Stomach (tissue), 9 donors: ENCODE results near the gene INKA2. TPM values are rescaled to one million over a fixed set of nuclear protein-coding genes. Genes with fewer than 3 reads are reported as not detected.

Experiments
- DNase-seq, 2 donors: peaks; one replicate each; pipeline versions ENCODE4 v3.0.0 to v3.0.0-alpha.2; 2013 to 2019
- H3K27ac ChIP-seq, 5 donors: fragments of 200-600 bp in 4 of 5; sonication (generic) in 4 of 5; one replicate each; pipeline ENCODE4 v1.5.1; 2013 to 2019; ENCODE audit warnings: mild to moderate bottlenecking in 1 of 5, moderate library complexity in 1 of 5
- H3K27me3 ChIP-seq, 3 donors: fragments of 200-600 bp; sonication (generic); one replicate each; pipeline ENCODE4 v1.5.1; 2017 to 2019; ENCODE audit warnings: mixed run types in 1 of 3
- H3K36me3 ChIP-seq, 4 donors: fragments of 200-600 bp; sonication (generic); 1 replicate in 3 of 4; 2 replicates in 1 of 4; pipeline ENCODE4 v1.5.1; 2016 to 2019
- H3K4me1 ChIP-seq, 4 donors: fragments of 200-600 bp; sonication (generic); one replicate each; pipeline ENCODE4 v1.5.1; 2016 to 2019
- H3K4me3 ChIP-seq, 4 donors: fragments of 200-600 bp; sonication (generic) in 3 of 4; one replicate each; pipeline ENCODE4 v1.5.1; 2016 to 2019; ENCODE audit warnings: mild to moderate bottlenecking in 1 of 4
- H3K9me3 ChIP-seq, 4 donors: fragments of 200-600 bp; sonication (generic); one replicate each; pipeline ENCODE4 v1.5.1; 2016 to 2019
- CTCF ChIP-seq, 7 experiments: fragments of 450-650 bp in 4 of 7; fragments of 200-600 bp in 3 of 7; sonication (generic) in 3 of 7; IDR thresholded peaks; one replicate each; pipeline ENCODE4 v1.5.1; 2016 to 2019; ENCODE audit warnings: antibody characterized with exemption in 7 of 7, control low read depth in 2 of 7, mild to moderate bottlenecking in 1 of 7
- EP300 ChIP-seq: sonication (generic); formaldehyde crosslinking; IDR thresholded peaks from one replicate; pipeline ENCODE4 v1.6.1; 2017; ENCODE audit warnings: antibody characterized with exemption
- POLR2A ChIP-seq, 4 donors: fragments of 450-650 bp; IDR thresholded peaks; one replicate each; pipeline ENCODE4 v1.6.1; 2016; ENCODE audit warnings: antibody characterized with exemption in 4 of 4, control low read depth in 2 of 4, mild to moderate bottlenecking in 1 of 4, moderate library complexity in 1 of 4
- POLR2AphosphoS5 ChIP-seq, 3 donors: sonication (generic); formaldehyde crosslinking; IDR thresholded peaks; one replicate each; pipeline ENCODE4 v1.6.1; 2016; ENCODE audit warnings: antibody characterized with exemption in 3 of 3
- WGBS, 5 donors: extraction: QIAGEN DNeasy Blood & Tissue Kit in 3 of 5; methylation state at CpG; one replicate each; pipeline versions ENCODE4 v1.1.5 to v1.1.7; 2013 to 2018; 5-methylcytosine and 5-hydroxymethylcytosine counted together
- intact Hi-C: fragments of 100-400 bp; cut with DNase I; formaldehyde crosslinking; loops from one replicate; pipeline ENCODE4 v1.15.1; 2023; ENCODE audit warnings: low total_unique reads
- polyA plus RNA-seq, 3 donors: library from polyadenylated mRNA; stranded (reverse); fragments of 200-250 nt; gene quantifications; one replicate each; pipeline ENCODE4 v1.2.3, GENCODE V29; 2013
- total RNA-seq, 5 donors: library from RNA; depleted of rRNA; stranded (reverse); fragments of >200 nt; gene quantifications; one replicate each; pipeline versions ENCODE4 v1.1.0 to v1.2.3, GENCODE V29; 2014 to 2016
- donor health status: healthy with polysubstance abuse.
- donor health status: Bipolar disorder and iron deficiency.
- donor health status: healthy.

Gene INKA2
- total and polyA plus RNA-seq, 8 donors, result 1.0 to 6.1 (median 3.2) TPM

- H3K4me1 ChIP-seq, result no peaks in the 10 kb centered on the region
- no peak overlapping the region for H3K4me3 ChIP-seq
- no peaks in the 10 kb centered on the region for H3K9me3 ChIP-seq
- no peak for DNase-seq
- TF ChIP-seq POLR2AphosphoS5 (IDR thresholded peaks at IDR 0.05), result no peak
- no peak for TF ChIP-seq POLR2A (IDR thresholded peaks at IDR 0.05)
- no peak for TF ChIP-seq EP300
- no peak for TF ChIP-seq CTCF (IDR thresholded peaks at IDR 0.05)
- peaks cover 0 to 39% (median 2%) of the 10 kb centered on the region in 4 donors for H3K36me3 ChIP-seq
- H3K27me3 ChIP-seq, result no peaks in the 10 kb centered on the region
- intact Hi-C loops, result no loop called here
- 58 to 80% (median 73%) methylated on average over 2 of the region's 2 CpGs for WGBS, 5 donors
- H3K27ac ChIP-seq, result no peak overlapping the region
These were observed 39.4 kb upstream of the INKA2 start for GRCh38 chr1:111778541-111779051.

- Histone ChIP-seq H3K27me3 (no peaks in the 10 kb centered on the region), H3K36me3 (peaks cover 0 to 39% (median 2%) of the 10 kb centered on the region in 4 donors), H3K9me3 (no peaks in the 10 kb centered on the region), H3K27ac (no peak overlapping the region), H3K4me3 (no peak overlapping the region), H3K4me1 (no peaks in the 10 kb centered on the region)
- intact Hi-C loops, result no loop called here
- no peak for DNase-seq
- 81 to 90% (median 86%) methylated on average over 6 of the region's 6 CpGs for WGBS, 5 donors
- TF ChIP-seq POLR2A (IDR thresholded peaks at IDR 0.05) (no peak), EP300 (no peak), POLR2AphosphoS5 (IDR thresholded peaks at IDR 0.05) (no peak), CTCF (IDR thresholded peaks at IDR 0.05) (no peak)
These were observed 38.9 kb upstream of the INKA2 start for GRCh38 chr1:111778066-111778465.

DNA sequence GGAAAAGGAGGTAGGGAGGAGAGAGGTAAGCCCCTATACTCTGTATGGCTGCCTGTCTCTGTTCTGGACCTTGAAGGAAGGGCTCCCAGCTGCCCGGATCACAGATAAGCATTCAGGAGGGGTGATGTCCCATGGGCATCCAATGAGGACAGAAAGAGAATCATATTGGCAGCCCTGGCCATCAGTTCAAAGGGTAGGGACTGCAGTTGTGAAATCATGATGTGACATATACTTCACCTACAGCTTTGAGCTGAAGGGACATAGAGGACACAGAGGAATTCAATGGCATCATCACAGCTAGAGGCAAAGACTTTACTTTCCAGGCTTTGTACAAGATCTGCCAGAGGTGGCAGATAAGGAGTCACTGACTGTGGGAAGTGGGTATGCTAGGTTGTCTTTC, 38.1 kb upstream of the INKA2 start:
- Histone ChIP-seq H3K27me3 (no peaks in the 10 kb centered on the region), H3K9me3 (no peaks in the 10 kb centered on the region), H3K36me3 (peaks cover 0 to 39% (median 2%) of the 10 kb centered on the region in 4 donors), H3K27ac (no peak overlapping the region), H3K4me3 (no peak overlapping the region), H3K4me1 (no peaks in the 10 kb centered on the region)
- no peak for DNase-seq
- intact Hi-C loops, result no loop called here
- TF ChIP-seq CTCF (IDR thresholded peaks at IDR 0.05) (no peak), POLR2A (IDR thresholded peaks at IDR 0.05) (no peak), POLR2AphosphoS5 (IDR thresholded peaks at IDR 0.05) (no peak), EP300 (no peak)
- WGBS, 5 donors, result 71 to 83% (median 81%) methylated on average over 1 of the region's 1 CpG

GRCh38 chr1:111776861-111777260, 37.7 kb upstream of the INKA2 start:
- no peak for DNase-seq
- 83 to 96% (median 93%) methylated on average over 8 of the region's 8 CpGs for WGBS, 5 donors
- TF ChIP-seq POLR2AphosphoS5 (IDR thresholded peaks at IDR 0.05) (no peak), POLR2A (IDR thresholded peaks at IDR 0.05) (no peak), CTCF (IDR thresholded peaks at IDR 0.05) (no peak), EP300 (no peak)
- H3K9me3 ChIP-seq, result no peaks in the 10 kb centered on the region
- no peaks in the 10 kb centered on the region for H3K4me1 ChIP-seq
- H3K36me3 ChIP-seq, result peaks cover 0 to 36% (median 2%) of the 10 kb centered on the region in 4 donors
- H3K4me3 ChIP-seq, result no peak overlapping the region
- no peaks in the 10 kb centered on the region for H3K27me3 ChIP-seq
- intact Hi-C loops, result no loop called here
- H3K27ac ChIP-seq, result no peak overlapping the region
